SK-N-SH treated with all-trans-retinoic acid at 6 μM for 48 hours (cell line): ENCODE results near the gene PIMREG.

Source experiments
- TCF4 ChIP-seq: fragments of 250-450 bp; sonication (Bioruptor Pico); IDR thresholded peaks from 2 replicates; pipeline ENCODE4 v1.8.0; 2021; ENCODE audit warnings: mild to moderate bottlenecking, moderate library complexity, borderline replicate concordance
- ZFP30 ChIP-seq: fragments of 450-650 bp; formaldehyde crosslinking; IDR thresholded peaks from 2 replicates; pipeline ENCODE4 v1.5.0; 2022; ENCODE audit warnings: mild to moderate bottlenecking, moderate library complexity
- ZNF70 ChIP-seq: fragments of 450-650 bp; formaldehyde crosslinking; IDR thresholded peaks from 2 replicates; pipeline ENCODE4 v1.5.0; 2020; ENCODE audit warnings: mild to moderate bottlenecking, moderate library complexity

GRCh38 chr17:6468051-6468790, 24.0 kb downstream of the PIMREG start:
- TF ChIP-seq ZFP30 (CRISPR knock-in tag) (no peak), ZNF70 (CRISPR knock-in tag) (no peak), TCF4 (CRISPR knock-in tag) (no peak)
